Effector memory CD4-positive, alpha-beta T cell (primary cell): ENCODE measurements around the gene GOLGA8K.
"Not testable (repeated sequence)": the region's sequence is repeated elsewhere in the genome, so short reads cannot be mapped to it uniquely, and the experiment has no call there.

Source experiments
- DNase-seq, 3 donors: peaks; one replicate each; pipeline ENCODE4 v3.0.0-alpha.2; 2020
- H3K27ac ChIP-seq: 2 replicates; pipeline ENCODE4 v1.7.0; 2013; ENCODE audit warnings: mild to moderate bottlenecking, low read length, moderate library complexity; ENCODE audit not compliant: insufficient read depth, poor library complexity, severe bottlenecking
- H3K27me3 ChIP-seq: replicated peaks from 2 replicates; pipeline ENCODE4 v1.7.0; 2013; ENCODE audit warnings: mild to moderate bottlenecking, low read length; ENCODE audit not compliant: insufficient read depth, control insufficient read depth, poor library complexity, severe bottlenecking
- H3K36me3 ChIP-seq: 2 replicates; pipeline ENCODE4 v1.7.0; 2013; ENCODE audit warnings: mild to moderate bottlenecking, low read length, moderate library complexity; ENCODE audit not compliant: control insufficient read depth, insufficient read depth
- H3K4me1 ChIP-seq: 2 replicates; pipeline ENCODE4 v1.7.0; 2013; ENCODE audit warnings: low read length, mild to moderate bottlenecking; ENCODE audit not compliant: control insufficient read depth, insufficient read depth, poor library complexity, severe bottlenecking
- H3K4me3 ChIP-seq: 2 replicates; pipeline ENCODE4 v1.7.0; 2013; ENCODE audit warnings: low read length, low read depth, mild to moderate bottlenecking; ENCODE audit not compliant: insufficient read depth, poor library complexity, severe bottlenecking
- H3K9me3 ChIP-seq: 2 replicates; pipeline ENCODE4 v1.7.0; 2013; ENCODE audit warnings: mild to moderate bottlenecking, low read length, moderate library complexity; ENCODE audit not compliant: control insufficient read depth

GOLGA8K gene

DNA sequence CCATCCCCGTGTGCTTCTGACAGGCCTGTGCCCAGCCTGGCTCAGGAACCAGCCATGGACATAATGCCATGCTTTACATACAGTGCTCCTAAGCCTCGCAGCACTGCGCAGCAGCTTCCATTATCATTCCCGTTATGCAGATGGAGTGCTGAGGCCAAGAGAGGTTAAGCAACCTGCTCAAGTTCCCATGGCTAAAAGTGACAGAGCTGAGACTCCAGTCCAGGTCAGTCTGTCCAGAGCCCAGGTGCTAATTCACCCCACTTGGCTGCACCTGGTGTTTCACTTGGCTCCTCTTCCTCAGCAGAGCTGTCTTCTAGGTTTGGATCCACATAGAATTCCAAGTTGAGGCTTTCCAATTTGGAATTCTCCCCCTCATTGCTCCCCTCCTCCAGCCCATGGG, 41.4 kb downstream of the GOLGA8K start:
- not testable (repeated sequence) for H3K4me1 ChIP-seq, H3K4me3 ChIP-seq, H3K9me3 ChIP-seq, H3K36me3 ChIP-seq, H3K27me3 ChIP-seq, H3K27ac ChIP-seq, DNase-seq

DNA sequence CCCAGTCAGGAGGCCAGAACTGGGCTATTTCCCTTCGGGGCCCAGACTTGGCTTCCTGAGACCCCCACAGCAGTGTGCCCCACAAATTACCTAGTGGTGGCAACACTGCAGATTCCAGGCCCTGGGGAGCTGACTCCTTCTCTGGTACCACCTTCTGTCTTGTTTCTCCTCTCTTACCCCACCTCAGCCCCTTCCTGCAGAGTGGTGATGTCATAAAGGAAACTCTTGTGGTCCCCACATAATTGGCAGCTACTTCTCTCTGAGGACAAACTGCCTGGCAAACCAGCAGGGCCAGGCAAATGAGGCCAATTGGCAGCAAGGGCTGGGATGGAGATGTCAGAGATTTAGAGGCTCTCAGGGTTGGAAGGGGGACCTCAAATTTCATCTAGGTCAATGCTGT, 44.6 kb downstream of the GOLGA8K start:
- not testable (repeated sequence) for H3K27ac ChIP-seq, H3K4me3 ChIP-seq, H3K27me3 ChIP-seq, H3K9me3 ChIP-seq, DNase-seq, H3K4me1 ChIP-seq, H3K36me3 ChIP-seq

DNA sequence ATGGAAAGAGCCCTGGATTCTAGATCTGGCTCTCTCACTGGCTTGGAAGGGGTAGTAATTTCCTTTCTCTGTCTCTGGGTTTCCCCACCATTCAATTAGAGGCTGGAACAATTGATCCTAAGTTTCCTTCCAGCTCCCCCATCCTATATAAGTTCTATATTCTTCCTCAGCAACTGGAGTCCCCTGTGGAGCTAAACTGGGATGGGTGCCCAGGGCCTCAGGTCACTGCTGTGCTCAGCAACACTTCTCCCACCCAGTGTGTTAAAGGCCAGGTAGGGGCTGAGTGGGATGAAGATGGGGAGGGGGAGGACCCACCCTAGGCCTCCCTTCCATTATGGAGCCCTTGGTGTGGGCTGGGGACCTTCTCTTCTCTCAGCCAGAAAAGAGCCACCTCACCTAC, 46.2 kb downstream of the GOLGA8K start:
- not testable (repeated sequence) for H3K36me3 ChIP-seq, H3K27ac ChIP-seq, DNase-seq, H3K27me3 ChIP-seq, H3K4me3 ChIP-seq, H3K9me3 ChIP-seq, H3K4me1 ChIP-seq

DNA sequence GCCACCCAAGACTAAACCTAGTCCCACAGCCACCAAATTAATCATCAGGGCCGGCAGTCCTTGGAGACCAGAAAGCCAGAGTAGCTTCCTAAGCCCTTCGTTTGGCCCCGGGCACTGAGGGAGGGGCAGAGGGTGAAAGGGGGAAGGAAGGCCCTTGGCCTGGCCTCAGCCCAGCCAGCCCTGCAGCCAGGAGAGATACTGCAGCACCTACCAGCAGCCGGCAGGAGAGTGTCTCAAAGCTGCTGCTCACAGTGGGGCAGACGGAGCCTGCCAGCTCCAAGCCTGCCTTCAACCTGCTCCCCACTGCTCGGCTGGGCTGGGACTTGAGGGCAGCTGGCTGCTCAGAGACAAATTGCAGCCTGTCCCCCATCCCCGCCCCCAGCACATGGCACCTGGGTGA, 50.3 kb downstream of the GOLGA8K start:
- not testable (repeated sequence) for H3K27ac ChIP-seq, H3K4me1 ChIP-seq, H3K4me3 ChIP-seq, DNase-seq, H3K27me3 ChIP-seq, H3K36me3 ChIP-seq, H3K9me3 ChIP-seq

DNA sequence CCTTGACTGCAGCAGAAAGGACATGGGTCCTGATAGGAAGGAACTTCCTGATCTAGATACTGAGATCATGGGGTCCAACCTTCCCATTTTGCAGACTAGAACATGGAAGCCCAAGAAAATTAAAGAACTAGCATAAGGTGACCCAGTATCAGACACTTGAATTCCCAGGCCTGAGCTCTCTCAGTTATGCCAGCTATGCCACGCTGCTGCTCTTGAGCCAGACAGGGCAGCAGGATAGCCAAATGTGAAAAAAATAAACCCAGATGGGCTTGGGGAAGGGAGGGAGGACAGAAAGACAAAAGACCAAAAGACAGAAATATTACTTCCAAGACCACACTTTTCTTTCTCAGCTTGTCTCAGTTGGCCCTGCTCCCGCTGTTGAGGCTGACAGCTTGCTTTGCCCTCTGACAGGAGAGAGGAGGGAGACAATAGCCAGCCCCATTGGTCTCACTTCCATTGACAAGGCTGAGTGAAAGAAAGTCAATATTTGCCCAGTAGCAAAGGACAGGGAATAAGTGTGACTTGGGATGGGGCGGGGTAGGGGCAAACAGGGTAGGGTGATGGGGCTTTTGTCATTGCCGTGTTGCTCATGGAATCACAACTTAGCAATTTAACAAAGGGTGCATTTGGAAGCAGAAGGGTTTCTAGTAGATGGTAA, 52.4 kb downstream of the GOLGA8K start:
- not testable (repeated sequence) for H3K27me3 ChIP-seq, H3K4me3 ChIP-seq, DNase-seq, H3K36me3 ChIP-seq, H3K9me3 ChIP-seq, H3K4me1 ChIP-seq, H3K27ac ChIP-seq

DNA sequence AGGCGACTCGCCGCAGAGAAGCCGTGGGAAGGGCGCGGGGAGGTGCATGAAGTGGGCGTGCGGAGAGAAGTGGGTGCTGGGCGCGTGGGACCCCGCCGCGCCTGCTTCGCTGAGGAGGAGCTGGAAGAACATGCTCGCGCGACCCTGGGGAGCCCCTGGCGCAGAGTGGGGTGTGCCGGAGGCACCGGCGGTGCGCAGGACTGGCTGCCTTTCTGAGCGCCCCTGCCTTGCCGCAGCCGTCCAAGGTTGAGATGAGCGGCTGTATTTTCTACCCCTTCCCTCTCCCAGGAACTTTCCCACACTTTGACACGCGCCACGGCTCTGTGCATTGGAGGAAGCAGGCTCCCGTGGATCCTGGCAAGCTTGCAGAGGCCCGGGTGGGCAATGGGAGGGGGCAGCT, 56.1 kb downstream of the GOLGA8K start:
- H3K4me1 ChIP-seq, H3K27me3 ChIP-seq, H3K4me3 ChIP-seq, H3K9me3 ChIP-seq, H3K27ac ChIP-seq, DNase-seq, H3K36me3 ChIP-seq: not testable (repeated sequence)

DNA sequence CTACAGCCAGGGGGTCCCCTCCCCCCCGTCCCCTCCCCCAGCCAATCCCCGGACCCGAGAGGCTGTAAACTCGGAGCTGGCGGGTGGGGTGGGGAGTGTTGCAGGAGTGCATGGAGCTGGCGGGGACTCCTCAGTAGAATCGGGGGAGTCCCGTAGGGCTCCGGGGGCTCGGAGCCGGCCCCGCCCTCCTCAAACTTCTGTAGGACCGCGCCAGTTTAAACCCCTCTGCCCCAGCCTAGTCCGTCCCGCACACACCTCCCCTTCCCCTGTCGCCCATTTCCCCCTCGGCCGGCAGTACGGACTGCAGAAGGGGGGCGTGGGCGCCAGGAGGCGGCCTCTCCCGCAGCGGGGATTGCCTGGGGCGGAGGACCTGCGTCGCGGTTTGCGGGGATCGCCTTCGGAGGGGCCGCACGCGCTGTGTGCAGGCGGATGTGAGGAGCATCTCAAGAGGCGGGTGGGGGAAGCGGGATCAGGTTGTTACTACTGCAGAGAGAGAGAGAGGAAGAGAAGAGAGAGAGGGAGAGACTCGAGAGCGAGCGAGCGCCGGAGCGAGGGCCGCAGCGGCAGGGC, 57.0 kb downstream of the GOLGA8K start:
- H3K9me3 ChIP-seq, H3K4me1 ChIP-seq, H3K27ac ChIP-seq, DNase-seq, H3K36me3 ChIP-seq, H3K27me3 ChIP-seq, H3K4me3 ChIP-seq: not testable (repeated sequence)

DNA sequence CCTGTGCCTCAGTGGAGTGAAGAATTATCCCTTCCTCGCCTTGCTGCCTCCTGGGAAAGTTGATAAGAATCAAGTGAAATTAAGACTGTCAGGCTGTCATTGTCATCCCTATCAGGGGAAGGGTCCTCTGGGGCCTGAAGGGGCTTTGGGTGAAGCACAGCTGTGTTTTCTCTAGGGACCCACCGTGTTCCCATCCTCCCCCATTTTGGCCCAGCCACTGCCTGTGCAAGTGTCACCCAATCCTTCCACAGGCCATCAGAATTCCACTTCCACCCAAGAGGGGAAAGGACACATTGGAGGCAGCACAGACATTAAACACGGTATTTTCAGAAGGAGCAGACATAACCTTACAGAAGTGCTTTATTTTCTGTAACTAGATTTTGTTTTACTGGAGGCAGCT, 59.2 kb downstream of the GOLGA8K start:
- DNase-seq, H3K27me3 ChIP-seq, H3K36me3 ChIP-seq, H3K4me3 ChIP-seq, H3K4me1 ChIP-seq, H3K27ac ChIP-seq, H3K9me3 ChIP-seq: not testable (repeated sequence)
